C4-2B (cell line): ENCODE measurements around the gene NPAS3.

Experiments
- ZFX ChIP-seq: fragments of 450-650 bp; IDR thresholded peaks from 2 replicates; pipeline ENCODE4 v1.6.1; 2017
- TF ChIP-seq, protein P1 (sequence below): fragments of 450-650 bp; conservative IDR thresholded peaks from 2 replicates; pipeline ENCODE4 v1.5.1; 2017; ENCODE audit warnings: mild to moderate bottlenecking

GRCh38 chr14:33733310-33733709 lies 794.6 kb downstream of the NPAS3 start:
- TF ChIP-seq, protein P1, sequence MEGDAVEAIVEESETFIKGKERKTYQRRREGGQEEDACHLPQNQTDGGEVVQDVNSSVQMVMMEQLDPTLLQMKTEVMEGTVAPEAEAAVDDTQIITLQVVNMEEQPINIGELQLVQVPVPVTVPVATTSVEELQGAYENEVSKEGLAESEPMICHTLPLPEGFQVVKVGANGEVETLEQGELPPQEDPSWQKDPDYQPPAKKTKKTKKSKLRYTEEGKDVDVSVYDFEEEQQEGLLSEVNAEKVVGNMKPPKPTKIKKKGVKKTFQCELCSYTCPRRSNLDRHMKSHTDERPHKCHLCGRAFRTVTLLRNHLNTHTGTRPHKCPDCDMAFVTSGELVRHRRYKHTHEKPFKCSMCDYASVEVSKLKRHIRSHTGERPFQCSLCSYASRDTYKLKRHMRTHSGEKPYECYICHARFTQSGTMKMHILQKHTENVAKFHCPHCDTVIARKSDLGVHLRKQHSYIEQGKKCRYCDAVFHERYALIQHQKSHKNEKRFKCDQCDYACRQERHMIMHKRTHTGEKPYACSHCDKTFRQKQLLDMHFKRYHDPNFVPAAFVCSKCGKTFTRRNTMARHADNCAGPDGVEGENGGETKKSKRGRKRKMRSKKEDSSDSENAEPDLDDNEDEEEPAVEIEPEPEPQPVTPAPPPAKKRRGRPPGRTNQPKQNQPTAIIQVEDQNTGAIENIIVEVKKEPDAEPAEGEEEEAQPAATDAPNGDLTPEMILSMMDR = no peak
- no peak for TF ChIP-seq ZFX
